GM13977 (cell line): ENCODE data around the gene MON1A.
"Not testable (repeated sequence)": the region's sequence is repeated elsewhere in the genome, so short reads cannot be mapped to it uniquely, and the experiment has no call there.

Source experiments
- DNase-seq: peaks from one replicate; pipeline ENCODE4 v3.0.0; 2012; ENCODE audit warnings: low spot score
- CTCF ChIP-seq: IDR thresholded peaks from 2 replicates; pipeline ENCODE4 v1.5.1; 2012; ENCODE audit warnings: mild to moderate bottlenecking, control low read depth; ENCODE audit not compliant: insufficient read depth; ENCODE audit errors: extremely low read depth, missing control alignments
- in situ Hi-C: fragments of 300-500 bp; cut with MboI; formaldehyde crosslinking; loops from one replicate; pipeline ENCODE4 v1.12.0; 2022; ENCODE audit warnings: low sequenced_read_pairs, low pct_unique_long_range_greater_than_20kb, mixed read lengths, inconsistent platforms; ENCODE audit not compliant: unreplicated experiment

Gene MON1A

GRCh38 chr3:49955636-49956035, 26.0 kb upstream of the MON1A start:
- in situ Hi-C loops: no loop called here
- no peak for TF ChIP-seq CTCF

GRCh38 chr3:49952924-49953323, 23.3 kb upstream of the MON1A start:
- in situ Hi-C loops: no loop called here
- TF ChIP-seq CTCF: no peak
- DNase-seq: no peak

More at GRCh38 chr3:49955636-49956035, 26.0 kb upstream of the MON1A start:
- DNase-seq: no peak

- in situ Hi-C loops: no loop called here
- no peak for DNase-seq
- no peak for TF ChIP-seq CTCF
These were observed 13.0 kb upstream of the MON1A start for GRCh38 chr3:49942651-49943050.

GRCh38 chr3:49940667-49941249, 11.1 kb upstream of the MON1A start:
- DNase-seq: no peak
- no peak for TF ChIP-seq CTCF
- in situ Hi-C loops: no loop called here

GRCh38 chr3:49939858-49940666, 10.5 kb upstream of the MON1A start, which contains the start of gene RBM6:
RBM6 (plus strand) TSS chr3:49940150; CDS start chr3:49962642, 22,492 bp downstream.
- in situ Hi-C loops: no loop called here
- TF ChIP-seq CTCF: no peak
- DNase-seq: peak; percentile 96

GRCh38 chr3:49937090-49937489, 7.5 kb upstream of the MON1A start:
- no peak for DNase-seq
- in situ Hi-C loops: no loop called here

GRCh38 chr3:49932281-49932680, 2.7 kb upstream of the MON1A start:
- in situ Hi-C loops, DNase-seq: not testable (repeated sequence)

More at GRCh38 chr3:49937090-49937489, 7.5 kb upstream of the MON1A start:
- TF ChIP-seq CTCF: no peak
